Activated gamma-delta T cell treated with Interleukin-2 at 50 U/mL for 16 hours (primary cell): ENCODE data around the gene SEC22C.

ENCODE experiments used
- DNase-seq: peaks from one replicate; pipeline ENCODE4 v3.0.0-alpha.2; 2020

Gene SEC22C

GRCh38 chr3:42508562-42508961 lies 73.2 kb downstream of the SEC22C start:
- no peak for DNase-seq

GRCh38 chr3:42507761-42508335 lies 73.9 kb downstream of the SEC22C start:
- no peak for DNase-seq

- no peak for DNase-seq
Measured at GRCh38 chr3:42507252-42507651, 74.5 kb downstream of the SEC22C start.

GRCh38 chr3:42505849-42506410 lies 75.8 kb downstream of the SEC22C start:
- DNase-seq = no peak

- DNase-seq = no peak
Measured at GRCh38 chr3:42505128-42505848, 76.5 kb downstream of the SEC22C start.

- DNase-seq = no peak
Measured at GRCh38 chr3:42504334-42505127, 77.2 kb downstream of the SEC22C start.

- no peak for DNase-seq
Measured at GRCh38 chr3:42503957-42504333, 77.8 kb downstream of the SEC22C start.

- DNase-seq = no peak
Measured at GRCh38 chr3:42503251-42503924, 78.4 kb downstream of the SEC22C start.

- DNase-seq = peak; percentile 91
Measured at GRCh38 chr3:42502429-42503250, 79.1 kb downstream of the SEC22C start, which contains the start of gene VIPR1. Gene VIPR1 (plus strand): TSS chr3:42502643. CDS start chr3:42502736, 93 bp downstream.

- DNase-seq = peak; percentile 54
Measured at GRCh38 chr3:42501681-42502428, 79.9 kb downstream of the SEC22C start.

- DNase-seq = no peak
Measured at GRCh38 chr3:42501321-42501680, 80.5 kb downstream of the SEC22C start.

- DNase-seq = no peak
Measured at GRCh38 chr3:42500909-42501308, 80.9 kb downstream of the SEC22C start.

- DNase-seq = no peak
Measured at GRCh38 chr3:42500091-42500490, 81.7 kb downstream of the SEC22C start.

- DNase-seq = no peak
Measured at GRCh38 chr3:42499478-42499871, 82.3 kb downstream of the SEC22C start.

- DNase-seq = no peak
Measured at GRCh38 chr3:42498791-42499477, 82.8 kb downstream of the SEC22C start.

GRCh38 chr3:42498034-42498433 lies 83.7 kb downstream of the SEC22C start:
- no peak for DNase-seq
